K562 (cell line): ENCODE measurements around the gene PPP1R36. TPM values are rescaled to one million over a fixed set of nuclear protein-coding genes. Genes with fewer than 3 reads are reported as not detected.

Experiments used
- ATAC-seq: fragments of 200-7000 bp; cut with Tn5 transposase; 3 replicates; pipeline ENCODE4 v1.9.1; 2020; ENCODE audit warnings: moderate library complexity
- BruUV-seq: library from RNA; stranded (reverse); fragments of 400-500 nt; replicated peaks from 2 replicates; lab custom pipeline; 2021; lab: Mats Ljungman, UMichigan
- CTCF ChIA-PET: fragments of 300-600 bp; formaldehyde crosslinking; extraction: SDS; loops from one replicate; lab custom pipeline; 2021; ENCODE audit warnings: low intra/inter-chr PET ratio; lab: Yijun Ruan, JAX
- POLR2A ChIA-PET: fragments of 300-600, 350-650 bp; sonication (Branson Sonifier 250); formaldehyde crosslinking; extraction: SDS; loops from one replicate; lab custom pipeline; 2021; ENCODE audit warnings: antibody characterized with exemption, inconsistent platforms; lab: Yijun Ruan, JAX
- DNase-seq, 4 experiments: peaks; one replicate each; pipeline versions ENCODE4 v3.0.0 to v3.0.0-alpha.2; 2011 to 2018; ENCODE audit warnings: low spot score in 3 of 4, mixed read lengths in 3 of 4; ENCODE audit errors: extremely low read depth in 1 of 4
- FAIRE-seq: peaks from 2 replicates; lab custom pipeline; 2011; peaks lifted over from hg19 to GRCh38; lab: Jason Lieb, UNC
- H2AFZ ChIP-seq: 2 replicates; pipeline ENCODE4 v1.6.0; 2011; ENCODE audit warnings: low read depth, low read length, control low read depth, inconsistent platforms
- H3K27ac ChIP-seq: fragments of 200-600 bp; 3 replicates; pipeline ENCODE4 v1.8.0; 2011; ENCODE audit warnings: low read depth, mild to moderate bottlenecking, control low read depth, inconsistent platforms, low read length, moderate library complexity, mixed read lengths; ENCODE audit errors: extremely low read depth
- H3K27me3 ChIP-seq, 2 experiments: fragments of 300-600 bp in 1 of 2; 2 replicates in 1 of 2; 3 replicates in 1 of 2; pipeline versions ENCODE4 v1.6.0 to v1.8.0; 2011; ENCODE audit warnings: inconsistent platforms in 2 of 2, low read length in 2 of 2, mild to moderate bottlenecking in 1 of 2, mixed read lengths in 1 of 2, moderate library complexity in 1 of 2; ENCODE audit not compliant: control insufficient read depth in 2 of 2, insufficient read depth in 2 of 2
- H3K36me3 ChIP-seq: fragments of 300-600 bp; 3 replicates; pipeline ENCODE4 v1.8.0; 2011; ENCODE audit warnings: mild to moderate bottlenecking, low read length, inconsistent platforms; ENCODE audit not compliant: control insufficient read depth, insufficient read depth
- H3K4me1 ChIP-seq, 2 experiments: fragments of 200-600 bp in 1 of 2; replicated peaks in 1 of 2; 2 replicates in 1 of 2; 3 replicates in 1 of 2; pipeline versions ENCODE4 v1.5.1 to v1.8.0; 2011; ENCODE audit warnings: inconsistent platforms in 2 of 2, low read length in 2 of 2, mild to moderate bottlenecking in 1 of 2, mixed read lengths in 1 of 2, moderate library complexity in 1 of 2; ENCODE audit not compliant: control insufficient read depth in 2 of 2, insufficient read depth in 2 of 2
- H3K4me2 ChIP-seq: 2 replicates; pipeline ENCODE4 v1.6.1; 2011; ENCODE audit warnings: low read length, control low read depth, inconsistent platforms, mixed read lengths; ENCODE audit not compliant: insufficient read depth
- H3K4me3 ChIP-seq: fragments of 200-600 bp; sonication (generic), shearing (Covaris generic); 2 replicates; pipeline ENCODE4 v1.5.1; 2016; ENCODE audit warnings: control low read depth, inconsistent platforms
- H3K79me2 ChIP-seq: fragments of 200-600 bp; 3 replicates; pipeline ENCODE4 v1.8.0; 2011; ENCODE audit warnings: low read length, inconsistent platforms; ENCODE audit not compliant: control insufficient read depth, insufficient read depth
- H3K9ac ChIP-seq, 2 experiments: 2 replicates each; pipeline versions ENCODE4 v1.6.0 to v1.6.1; 2011; ENCODE audit warnings: low read depth in 2 of 2, low read length in 2 of 2, control low read depth in 1 of 2, inconsistent platforms in 1 of 2, mild to moderate bottlenecking in 1 of 2, mixed read lengths in 1 of 2; ENCODE audit not compliant: insufficient read depth in 1 of 2
- H3K9me1 ChIP-seq: one replicate; pipeline ENCODE4 v1.6.0; 2011; ENCODE audit warnings: inconsistent platforms, mild to moderate bottlenecking, low read length, moderate library complexity; ENCODE audit not compliant: control insufficient read depth, insufficient read depth
- H3K9me3 ChIP-seq: replicated peaks from 2 replicates; pipeline ENCODE4 v1.5.1; 2011; ENCODE audit warnings: low read depth, low read length, inconsistent platforms; ENCODE audit not compliant: control insufficient read depth, insufficient read depth
- H4K20me1 ChIP-seq: replicated peaks from 2 replicates; pipeline ENCODE4 v1.6.1; 2011; ENCODE audit warnings: low read length, inconsistent platforms, mixed read lengths; ENCODE audit not compliant: control insufficient read depth, insufficient read depth
- E2F8 ChIP-seq: fragments of 450-650 bp; IDR thresholded peaks from 2 replicates; pipeline ENCODE4 v1.7.1; 2018; ENCODE audit warnings: mild to moderate bottlenecking, low read depth; ENCODE audit not compliant: partially characterized antibody
- GABPB1 ChIP-seq: sonication (generic); formaldehyde crosslinking; IDR thresholded peaks from 2 replicates; pipeline ENCODE4 v1.8.0; 2022; ENCODE audit warnings: mild to moderate bottlenecking, missing genetic modification reagents
- GABPB2 ChIP-seq: fragments of 250-450 bp; sonication (Bioruptor Pico); conservative IDR thresholded peaks from 2 replicates; pipeline ENCODE4 v1.5.1; 2021; ENCODE audit warnings: mild to moderate bottlenecking
- HNRNPL ChIP-seq: fragments of 200-400 bp; formaldehyde crosslinking; IDR thresholded peaks from 2 replicates; pipeline ENCODE4 v1.6.1; 2017; ENCODE audit warnings: low read depth, mild to moderate bottlenecking, low read length
- MCM7 ChIP-seq, 2 experiments: fragments of 450-650 bp; IDR thresholded peaks; 2 replicates each; pipeline ENCODE4 v1.6.1; 2016 to 2018
- MYC ChIP-seq, 2 experiments: fragments of 250-450 bp in 1 of 2; sonication (Bioruptor Pico) in 1 of 2; IDR thresholded peaks; 2 replicates each; pipeline versions ENCODE4 v1.5.1 to v1.6.1; 2012 to 2021; ENCODE audit warnings: low read depth in 2 of 2, borderline replicate concordance in 1 of 2, improper control_type of control experiment in 1 of 2, low read length in 1 of 2, mild to moderate bottlenecking in 1 of 2, moderate library complexity in 1 of 2
- NRF1 ChIP-seq, 2 experiments: fragments of 450-650 bp; IDR thresholded peaks in 1 of 2; conservative IDR thresholded peaks in 1 of 2; 2 replicates each; pipeline ENCODE4 v1.6.1; 2014; ENCODE audit warnings: mild to moderate bottlenecking in 2 of 2
- RBM15 ChIP-seq: fragments of 200-400 bp; formaldehyde crosslinking; IDR thresholded peaks from 2 replicates; pipeline ENCODE4 v1.6.1; 2018; ENCODE audit warnings: mild to moderate bottlenecking, low read length, moderate library complexity; ENCODE audit not compliant: insufficient read depth
- SPI1 ChIP-seq: IDR thresholded peaks from 2 replicates; pipeline ENCODE4 v1.6.1; 2011; ENCODE audit warnings: low read depth, low read length, control low read depth, borderline replicate concordance
- TAF9B ChIP-seq: fragments of 450-650 bp; IDR thresholded peaks from 2 replicates; pipeline ENCODE4 v1.6.1; 2018; ENCODE audit warnings: mild to moderate bottlenecking; ENCODE audit not compliant: partially characterized antibody
- WGBS: fragments of 100-300 bp; shearing (Covaris generic); methylation state at CpG from one replicate; pipeline ENCODE4 v1.1.6; 2016; ENCODE audit warnings: low coverage, mixed read lengths; ENCODE audit not compliant: insufficient coverage; ENCODE audit errors: missing lambda C conversion rate; 5-methylcytosine and 5-hydroxymethylcytosine counted together
- in situ Hi-C: fragments of 300-500 bp; cut with MboI; formaldehyde crosslinking; loops from 4 replicates; pipeline ENCODE4 v1.15.0; 2018; ENCODE audit warnings: inconsistent platforms, mixed read lengths
- intact Hi-C: fragments of 100-400 bp; cut with micrococcal nuclease; formaldehyde crosslinking; loops from 2 replicates; pipeline ENCODE4 v1.14.2; 2022
- polyA plus RNA-seq, 8 experiments: library from polyadenylated mRNA; depleted of rRNA in 4 of 8; stranded (reverse) in 5 of 8; unstranded in 3 of 8; fragments of >200 nt; fragmentation: Nextera tagmentation in 2 of 8; fragmentation: Illumina TruSeq in 1 of 8; extraction: Ambion mirVana in 2 of 8; extraction: Trizol in 1 of 8; gene quantifications; 2 replicates each; pipeline versions ENCODE4 v1.2.1 to v1.2.3, GENCODE V29; 2011 to 2014; ENCODE audit warnings: inconsistent platforms in 1 of 8, missing spikeins in 1 of 8
- total RNA-seq, 7 experiments: library from RNA; depleted of rRNA in 6 of 7; stranded (reverse); fragments of >200 nt in 6 of 7; fragmentation: Illumina TruSeq in 2 of 7; extraction: Trizol in 2 of 7; gene quantifications; 2 replicates each; pipeline versions ENCODE4 v1.2.1 to v1.2.3, GENCODE V29; 2011 to 2021; ENCODE audit warnings: low replicate concordance in 1 of 7
- TF ChIP-seq, protein P1 (sequence below): fragments of 250-450 bp; sonication (Bioruptor Pico); IDR thresholded peaks from 2 replicates; pipeline ENCODE4 v1.8.0; 2022; ENCODE audit warnings: moderate library complexity, mild to moderate bottlenecking, inconsistent platforms

Gene PPP1R36
- total and polyA plus RNA-seq, 9 of the 15 experiments (the other 6 are each of a cell fraction or from before 2014, with no cell fraction given) = 0.29 TPM; not detected in 8

DNA sequence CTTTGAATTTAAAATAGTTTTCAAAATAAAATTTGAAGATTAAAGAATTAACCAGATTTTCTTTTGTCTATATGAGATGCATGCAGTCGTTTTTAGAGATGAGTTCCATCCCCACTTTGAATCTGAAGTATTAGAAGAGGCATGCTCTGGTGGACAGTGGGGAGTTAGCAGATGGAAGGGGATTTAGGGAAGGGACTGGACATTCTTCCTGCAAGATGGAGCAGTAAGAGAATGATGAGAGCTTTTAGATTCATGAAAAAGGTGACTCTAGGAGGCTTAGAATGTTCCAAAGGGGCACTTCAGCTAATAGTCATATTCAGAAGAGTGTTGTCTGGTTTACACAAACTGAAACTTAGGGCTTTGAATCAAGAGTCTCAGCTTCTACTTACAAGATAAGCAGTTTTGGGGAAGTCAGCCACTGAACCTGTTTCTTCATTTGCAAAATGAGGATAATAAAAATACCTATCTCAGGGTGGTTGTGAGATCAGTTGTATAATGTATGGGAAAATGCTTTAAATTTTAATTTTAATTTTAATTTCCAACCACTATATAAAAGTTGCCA is 41.5 kb upstream of the PPP1R36 start:
- ATAC-seq = no peak
- Histone ChIP-seq H3K4me2 (no peak overlapping the region), H3K36me3 (no peaks in the 10 kb centered on the region), H3K4me1 (peaks cover 17 to 33% of the 10 kb centered on the region in 2 experiments; a peak in 4 of 5 replicates), H3K27ac (no peak overlapping the region), H3K9me1 (no peaks in the 10 kb centered on the region), H3K4me3 (no peak overlapping the region), H3K9me3 (no peaks in the 10 kb centered on the region), H3K79me2 (peaks cover 57% of the 10 kb centered on the region), H2AFZ (no peak overlapping the region), H3K27me3 (no peaks in the 10 kb centered on the region), H4K20me1 (no peaks in the 10 kb centered on the region), H3K9ac (peak overlapping the region in 1 of 2 experiments; percentile 27; a peak in 1 of 4 replicates)
- ChIA-PET CTCF (no interaction called here), POLR2A (no interaction called here)
- intact Hi-C loops = loop anchor here (5.0 kb wide), 1 partner anchor 41 kb away; the partner anchor contains the start of gene AKAP5
- 6% methylated on average over 1 of the region's 1 CpG for WGBS
- no peak for DNase-seq
- TF ChIP-seq GABPB1 (no peak), NRF1 (conservative IDR thresholded peaks at IDR 0.05 in 1 of 2, IDR thresholded peaks at IDR 0.05 in 1 of 2) (no peak), MCM7 (IDR thresholded peaks at IDR 0.05) (no peak), TAF9B (no peak), HNRNPL (no peak), MYC (IDR thresholded peaks at IDR 0.05; ENCODE audit: low read depth, low read length) (peak; percentile 7; the same call in 1 of the 2 replicates), MYC (CRISPR knock-in tag; IDR thresholded peaks at IDR 0.05; ENCODE audit: borderline replicate concordance, low read depth) (no peak), E2F8 (no peak), SPI1 (peak; percentile 44; the same call in 1 of the 2 replicates), GABPB2 (CRISPR knock-in tag) (no peak), RBM15 (no peak)
- TF ChIP-seq, protein P1, sequence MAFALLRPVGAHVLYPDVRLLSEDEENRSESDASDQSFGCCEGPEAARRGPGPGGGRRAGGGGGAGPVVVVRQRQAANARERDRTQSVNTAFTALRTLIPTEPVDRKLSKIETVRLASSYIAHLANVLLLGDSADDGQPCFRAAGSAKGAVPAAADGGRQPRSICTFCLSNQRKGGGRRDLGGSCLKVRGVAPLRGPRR (CRISPR knock-in tag) = no peak
- BruUV-seq = no TSS peak
- no peak for FAIRE-seq
- in situ Hi-C loops = no loop called here
